Measurements from ENCODE around the gene FAM107B. TPM values are rescaled to one million over a fixed set of nuclear protein-coding genes. Genes with fewer than 3 reads are reported as not detected.

Gene FAM107B
- total RNA-seq, 1 donor from 2014 or later: 67.2 TPM

GRCh38 chr10:14499601-14499904 lies 275.1 kb downstream of the FAM107B start:
- DNase-seq (ENCODE audit: low spot score): no peak

- no peak for DNase-seq (ENCODE audit: low spot score)
These were observed 276.4 kb downstream of the FAM107B start for GRCh38 chr10:14498326-14498725.

- no peak for DNase-seq (ENCODE audit: low spot score)
These were observed 282.9 kb downstream of the FAM107B start for GRCh38 chr10:14491811-14492210.

- no peak for DNase-seq (ENCODE audit: low spot score)
These were observed 285.0 kb downstream of the FAM107B start for GRCh38 chr10:14489522-14490177.

GRCh38 chr10:14487488-14487883 lies 287.2 kb downstream of the FAM107B start:
- no peak for DNase-seq (ENCODE audit: low spot score)

- no peak for DNase-seq (ENCODE audit: low spot score)
These were observed 287.8 kb downstream of the FAM107B start for GRCh38 chr10:14486777-14487487.

GRCh38 chr10:14485986-14486385 lies 288.7 kb downstream of the FAM107B start:
- DNase-seq (ENCODE audit: low spot score): no peak

GRCh38 chr10:14483417-14483816 lies 291.3 kb downstream of the FAM107B start:
- DNase-seq (ENCODE audit: low spot score): no peak

GRCh38 chr10:14481752-14482151 lies 292.9 kb downstream of the FAM107B start:
- DNase-seq (ENCODE audit: low spot score): no peak

GRCh38 chr10:14481014-14481413 lies 293.7 kb downstream of the FAM107B start:
- no peak for DNase-seq (ENCODE audit: low spot score)

- DNase-seq (ENCODE audit: low spot score): no peak
These were observed 296.1 kb downstream of the FAM107B start for GRCh38 chr10:14478604-14479003.

- no peak for DNase-seq (ENCODE audit: low spot score)
These were observed 296.5 kb downstream of the FAM107B start for GRCh38 chr10:14478201-14478600.

- no peak for DNase-seq (ENCODE audit: low spot score)
These were observed 297.3 kb downstream of the FAM107B start for GRCh38 chr10:14477408-14477710.

GRCh38 chr10:14476641-14477407 lies 297.9 kb downstream of the FAM107B start:
- no peak for DNase-seq (ENCODE audit: low spot score)

- DNase-seq (ENCODE audit: low spot score): no peak
These were observed 298.7 kb downstream of the FAM107B start for GRCh38 chr10:14476006-14476405.

- no peak for DNase-seq (ENCODE audit: low spot score)
These were observed 300.0 kb downstream of the FAM107B start for GRCh38 chr10:14474656-14475055.

- DNase-seq (ENCODE audit: low spot score): no peak
These were observed 303.8 kb downstream of the FAM107B start for GRCh38 chr10:14470920-14471319.

- DNase-seq (ENCODE audit: low spot score): no peak
These were observed 306.0 kb downstream of the FAM107B start for GRCh38 chr10:14468726-14469125.

Other genes starting within 250 kb of the FAM107B start
- gene CDNF, start 63.1 kb upstream of the FAM107B start, total RNA-seq: 3.8 TPM
- 15.4 TPM for gene HSPA14, start 63.4 kb upstream of the FAM107B start, total RNA-seq
- 14.4 TPM for gene MSANTD7, start 63.4 kb upstream of the FAM107B start, total RNA-seq
- 14.2 TPM for gene SUV39H2, start 104.0 kb upstream of the FAM107B start, total RNA-seq
- 21.6 TPM for gene DCLRE1C, start 179.2 kb upstream of the FAM107B start, total RNA-seq
- 1.1 TPM for gene MEIG1, start 184.5 kb upstream of the FAM107B start, total RNA-seq

Measured in ureter (tissue), 1 donor.